Measurements from ENCODE around the gene EBF4. TPM values are rescaled to one million over a fixed set of nuclear protein-coding genes. Genes with fewer than 3 reads are reported as not detected.

Gene EBF4
- total RNA-seq, 1 donor from 2014 or later: 15.3 TPM

DNA sequence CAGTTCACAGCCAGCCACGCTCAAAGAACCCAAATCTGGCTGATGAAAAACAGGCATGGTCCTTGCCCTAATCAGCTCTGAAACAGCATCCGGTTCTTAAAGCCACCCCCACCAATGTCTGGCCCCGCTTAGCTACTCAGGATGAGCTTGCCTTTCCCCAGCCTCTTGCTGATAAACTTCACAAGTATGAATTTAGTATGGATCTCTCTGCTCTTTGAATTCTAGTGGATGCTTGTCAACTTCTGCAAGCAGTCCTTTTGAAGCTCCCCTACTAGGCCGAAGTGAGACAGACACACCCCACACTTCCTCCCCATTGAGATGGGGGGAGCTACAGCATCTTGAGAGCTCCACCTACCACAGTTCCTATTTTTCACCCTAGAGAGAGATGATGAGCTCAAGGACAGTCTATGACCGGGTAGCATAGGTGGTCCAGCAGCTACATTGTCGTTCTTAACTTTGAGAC is 36.7 kb downstream of the EBF4 start:
- H3K9me3 ChIP-seq: peaks cover 3% of the 10 kb centered on the region
- H3K27me3 ChIP-seq (ENCODE audit: low read depth): no peaks in the 10 kb centered on the region
- DNase-seq (no peak), ATAC-seq (peak in 1 of 2 donors; percentile 59)
- H3K4me1 ChIP-seq: no peaks in the 10 kb centered on the region
- H3K4me3 ChIP-seq: no peak overlapping the region
- intact Hi-C loops (cut with DNase I): no loop called here
- H3K27ac ChIP-seq: no peak overlapping the region
- TF ChIP-seq, protein P1, sequence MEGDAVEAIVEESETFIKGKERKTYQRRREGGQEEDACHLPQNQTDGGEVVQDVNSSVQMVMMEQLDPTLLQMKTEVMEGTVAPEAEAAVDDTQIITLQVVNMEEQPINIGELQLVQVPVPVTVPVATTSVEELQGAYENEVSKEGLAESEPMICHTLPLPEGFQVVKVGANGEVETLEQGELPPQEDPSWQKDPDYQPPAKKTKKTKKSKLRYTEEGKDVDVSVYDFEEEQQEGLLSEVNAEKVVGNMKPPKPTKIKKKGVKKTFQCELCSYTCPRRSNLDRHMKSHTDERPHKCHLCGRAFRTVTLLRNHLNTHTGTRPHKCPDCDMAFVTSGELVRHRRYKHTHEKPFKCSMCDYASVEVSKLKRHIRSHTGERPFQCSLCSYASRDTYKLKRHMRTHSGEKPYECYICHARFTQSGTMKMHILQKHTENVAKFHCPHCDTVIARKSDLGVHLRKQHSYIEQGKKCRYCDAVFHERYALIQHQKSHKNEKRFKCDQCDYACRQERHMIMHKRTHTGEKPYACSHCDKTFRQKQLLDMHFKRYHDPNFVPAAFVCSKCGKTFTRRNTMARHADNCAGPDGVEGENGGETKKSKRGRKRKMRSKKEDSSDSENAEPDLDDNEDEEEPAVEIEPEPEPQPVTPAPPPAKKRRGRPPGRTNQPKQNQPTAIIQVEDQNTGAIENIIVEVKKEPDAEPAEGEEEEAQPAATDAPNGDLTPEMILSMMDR (IDR thresholded peaks at IDR 0.05): no peak
- no peaks in the 10 kb centered on the region for H3K36me3 ChIP-seq

GRCh38 chr20:2729791-2730190 is 37.2 kb downstream of the EBF4 start:
- Histone ChIP-seq H3K27me3 (ENCODE audit: low read depth) (no peaks in the 10 kb centered on the region), H3K9me3 (peaks cover 3% of the 10 kb centered on the region), H3K36me3 (no peaks in the 10 kb centered on the region), H3K4me3 (no peak overlapping the region), H3K4me1 (no peaks in the 10 kb centered on the region), H3K27ac (no peak overlapping the region)
- no peak for ATAC-seq
- TF ChIP-seq, protein P1 (IDR thresholded peaks at IDR 0.05): no peak
- intact Hi-C loops (cut with DNase I): no loop called here
- no peak for DNase-seq

GRCh38 chr20:2734899-2735298 is 42.3 kb downstream of the EBF4 start:
- H3K27ac ChIP-seq: no peak overlapping the region
- H3K4me1 ChIP-seq: no peaks in the 10 kb centered on the region
- H3K4me3 ChIP-seq: no peak overlapping the region
- no peak for ATAC-seq
- H3K27me3 ChIP-seq (ENCODE audit: low read depth): peaks cover 4% of the 10 kb centered on the region
- no peak for DNase-seq
- H3K36me3 ChIP-seq: no peaks in the 10 kb centered on the region
- intact Hi-C loops (cut with DNase I): no loop called here
- TF ChIP-seq, protein P1 (IDR thresholded peaks at IDR 0.05): no peak
- H3K9me3 ChIP-seq: no peaks in the 10 kb centered on the region

DNA sequence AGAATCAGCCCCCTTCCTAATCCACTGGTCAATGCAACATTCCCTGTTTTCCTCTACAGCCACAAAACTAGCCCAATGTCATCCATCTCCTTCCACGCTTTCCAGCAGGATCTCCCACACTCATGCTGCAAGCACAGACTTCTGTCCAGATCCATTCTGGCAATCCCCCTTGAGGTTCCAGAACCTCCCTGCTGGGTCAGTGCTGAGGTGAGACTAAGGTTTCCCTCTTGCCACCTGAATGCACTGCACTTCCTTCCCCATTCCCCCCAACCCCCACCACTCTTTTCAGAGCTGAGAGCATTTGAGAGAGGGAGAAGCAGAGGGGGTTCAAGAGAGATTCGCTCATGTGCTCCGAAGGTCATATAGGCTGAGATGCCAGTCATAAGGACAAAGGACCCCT is 43.9 kb downstream of the EBF4 start:
- intact Hi-C loops (cut with DNase I): no loop called here
- H3K4me3 ChIP-seq: no peak overlapping the region
- peaks cover 4% of the 10 kb centered on the region for H3K27me3 ChIP-seq (ENCODE audit: low read depth)
- ATAC-seq (no peak), DNase-seq (no peak)
- no peaks in the 10 kb centered on the region for H3K36me3 ChIP-seq
- H3K27ac ChIP-seq: no peak overlapping the region
- H3K4me1 ChIP-seq: no peaks in the 10 kb centered on the region
- TF ChIP-seq, protein P1 (IDR thresholded peaks at IDR 0.05): no peak
- no peaks in the 10 kb centered on the region for H3K9me3 ChIP-seq

GRCh38 chr20:2738331-2739041 is 45.9 kb downstream of the EBF4 start:
- intact Hi-C loops (cut with DNase I): no loop called here
- no peaks in the 10 kb centered on the region for H3K9me3 ChIP-seq
- H3K4me1 ChIP-seq: no peaks in the 10 kb centered on the region
- H3K27ac ChIP-seq: no peak overlapping the region
- no peak for DNase-seq
- no peak overlapping the region for H3K4me3 ChIP-seq
- TF ChIP-seq, protein P1 (IDR thresholded peaks at IDR 0.05): no peak
- H3K36me3 ChIP-seq: no peaks in the 10 kb centered on the region
- peaks cover 4% of the 10 kb centered on the region for H3K27me3 ChIP-seq (ENCODE audit: low read depth)
- ATAC-seq: no peak
